Mesenchymal stem cell (in vitro differentiated cells and primary cell): ENCODE results near the gene NAP1L4.
A peak's percentile ranks its signal among the peaks of the same experiment; 100 is the strongest.

Source experiments
- DNase-seq: peaks from one replicate; pipeline ENCODE4 v3.0.0-alpha.2; 2013
- H2AFZ ChIP-seq: one replicate; pipeline ENCODE4 v1.6.1; 2013; ENCODE audit warnings: low read depth, mild to moderate bottlenecking, control low read depth, inconsistent platforms, low read length, moderate library complexity
- H2AK5ac ChIP-seq: 2 replicates; pipeline ENCODE4 v1.6.1; 2013; ENCODE audit warnings: low read length, moderate library complexity, mild to moderate bottlenecking, inconsistent platforms; ENCODE audit not compliant: severe bottlenecking
- H2BK120ac ChIP-seq: one replicate; pipeline ENCODE4 v1.6.1; 2013; ENCODE audit warnings: low read depth, mild to moderate bottlenecking, inconsistent platforms, low read length, moderate library complexity
- H2BK12ac ChIP-seq, 2 experiments: one replicate each; pipeline ENCODE4 v1.6.1; 2013; ENCODE audit warnings: inconsistent platforms in 2 of 2, low read length in 2 of 2, mild to moderate bottlenecking in 2 of 2, moderate library complexity in 2 of 2, control low read depth in 1 of 2
- H2BK15ac ChIP-seq: one replicate; pipeline ENCODE4 v1.6.1; 2013; ENCODE audit warnings: mild to moderate bottlenecking, low read depth, inconsistent platforms; ENCODE audit not compliant: poor library complexity, severe bottlenecking
- H2BK5ac ChIP-seq: 2 replicates; pipeline ENCODE4 v1.6.1; 2013; ENCODE audit warnings: low read depth, mild to moderate bottlenecking, low read length, control low read depth, inconsistent platforms; ENCODE audit not compliant: poor library complexity, severe bottlenecking
- H3K14ac ChIP-seq, 2 experiments: one replicate each; pipeline ENCODE4 v1.6.1; 2013; ENCODE audit warnings: inconsistent platforms in 2 of 2, low read length in 2 of 2, control low read depth in 1 of 2, mild to moderate bottlenecking in 1 of 2, moderate library complexity in 1 of 2
- H3K18ac ChIP-seq, 2 experiments: one replicate each; pipeline ENCODE4 v1.6.1; 2013; ENCODE audit warnings: inconsistent platforms in 2 of 2, low read length in 2 of 2, control low read depth in 1 of 2, low read depth in 1 of 2, mild to moderate bottlenecking in 1 of 2
- H3K23ac ChIP-seq, 2 experiments: one replicate each; pipeline ENCODE4 v1.6.1; 2013; ENCODE audit warnings: inconsistent platforms in 2 of 2, low read length in 2 of 2, mild to moderate bottlenecking in 2 of 2, moderate library complexity in 2 of 2, control low read depth in 1 of 2
- H3K27ac ChIP-seq: 2 replicates; pipeline ENCODE4 v1.5.1; 2013; ENCODE audit warnings: mild to moderate bottlenecking, moderate library complexity, low read length, control low read depth, inconsistent platforms; ENCODE audit not compliant: poor library complexity, severe bottlenecking
- H3K27me3 ChIP-seq, 2 experiments: 2 replicates each; pipeline versions ENCODE4 v1.6.1 to v1.7.0; 2013; ENCODE audit warnings: low read length in 2 of 2, mild to moderate bottlenecking in 2 of 2, moderate library complexity in 2 of 2, control low read depth in 1 of 2, inconsistent platforms in 1 of 2; ENCODE audit not compliant: control insufficient read depth in 1 of 2, insufficient read depth in 1 of 2
- H3K36me3 ChIP-seq, 2 experiments: 2 replicates each; pipeline versions ENCODE4 v1.6.1 to v1.7.0; 2013; ENCODE audit warnings: low read length in 2 of 2, control low read depth in 1 of 2, inconsistent platforms in 1 of 2, low read depth in 1 of 2, mild to moderate bottlenecking in 1 of 2; ENCODE audit not compliant: insufficient read depth in 2 of 2, control insufficient read depth in 1 of 2
- H3K4ac ChIP-seq, 2 experiments: one replicate each; pipeline ENCODE4 v1.6.1; 2013; ENCODE audit warnings: inconsistent platforms in 2 of 2, low read length in 2 of 2, mild to moderate bottlenecking in 2 of 2, moderate library complexity in 2 of 2, control low read depth in 1 of 2, low read depth in 1 of 2
- H3K4me1 ChIP-seq: 2 replicates; pipeline ENCODE4 v1.6.1; 2013; ENCODE audit warnings: low read depth, low read length, control low read depth; ENCODE audit not compliant: control insufficient read depth, insufficient read depth
- H3K4me2 ChIP-seq: 2 replicates; pipeline ENCODE4 v1.6.1; 2013; ENCODE audit warnings: low read length, mild to moderate bottlenecking, inconsistent platforms; ENCODE audit not compliant: poor library complexity, severe bottlenecking
- H3K4me3 ChIP-seq, 2 experiments: 2 replicates each; pipeline versions ENCODE4 v1.5.1 to v1.7.0; 2013; ENCODE audit warnings: low read length in 2 of 2, mild to moderate bottlenecking in 2 of 2, control low read depth in 1 of 2, low read depth in 1 of 2; ENCODE audit not compliant: insufficient read depth in 1 of 2
- H3K79me1 ChIP-seq: replicated peaks from 2 replicates; pipeline ENCODE4 v1.6.1; 2013; ENCODE audit warnings: mild to moderate bottlenecking, control low read depth, low read length, inconsistent platforms; ENCODE audit not compliant: poor library complexity, severe bottlenecking
- H3K9ac ChIP-seq: 2 replicates; pipeline ENCODE4 v1.7.0; 2013; ENCODE audit warnings: mild to moderate bottlenecking, low read length, moderate library complexity
- H3K9me3 ChIP-seq: 2 replicates; pipeline ENCODE4 v1.7.0; 2013; ENCODE audit warnings: mild to moderate bottlenecking, low read length; ENCODE audit not compliant: control insufficient read depth
- H4K8ac ChIP-seq: one replicate; pipeline ENCODE4 v1.6.1; 2013; ENCODE audit warnings: inconsistent platforms, mild to moderate bottlenecking, low read length, moderate library complexity
- H4K91ac ChIP-seq: one replicate; pipeline ENCODE4 v1.6.1; 2013; ENCODE audit warnings: mild to moderate bottlenecking, low read length, inconsistent platforms
- WGBS: methylation state at CpG from one replicate; pipeline ENCODE4 v1.1.7; 2013; ENCODE audit warnings: mixed read lengths; 5-methylcytosine and 5-hydroxymethylcytosine counted together

Gene NAP1L4

DNA sequence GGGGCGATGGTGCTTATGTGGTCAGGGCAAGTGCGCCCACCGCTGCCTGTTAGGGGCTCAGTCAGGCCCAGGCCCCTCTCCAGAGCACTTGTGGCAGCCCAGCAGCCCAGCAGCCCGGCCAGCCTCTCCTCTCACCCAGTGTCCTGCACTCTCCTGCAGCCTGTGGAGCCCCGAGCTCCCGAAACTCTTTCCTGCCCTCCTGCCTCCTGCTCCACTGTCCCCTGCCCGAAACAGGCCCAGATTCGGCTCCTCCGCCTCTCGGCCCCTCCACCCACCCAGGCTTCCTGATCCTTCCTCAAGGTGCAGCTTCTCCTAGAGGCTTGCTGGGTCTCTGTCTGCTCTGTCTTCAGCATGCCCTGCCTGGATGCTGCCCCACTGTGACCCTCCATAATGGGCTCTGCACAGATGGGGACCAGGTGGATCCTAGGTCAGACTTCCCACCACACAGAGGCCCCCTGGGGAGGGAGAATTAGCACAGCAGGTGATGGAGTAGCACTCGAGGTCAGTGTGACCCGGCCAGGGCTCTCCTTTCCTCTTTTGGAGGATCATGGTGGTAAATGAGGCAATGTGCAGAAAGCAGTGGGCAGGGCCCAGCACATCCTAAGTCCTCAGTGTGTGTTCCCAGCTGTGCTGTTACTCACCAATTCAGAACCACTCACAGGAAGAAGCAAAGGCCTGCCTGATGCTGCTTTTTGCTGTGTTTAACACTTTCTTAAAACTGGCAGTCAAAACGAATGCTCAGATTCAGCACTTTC is 18.6 kb upstream of the NAP1L4 start:
- Histone ChIP-seq H3K23ac (no peak overlapping the region), H3K9me3 (no peaks in the 10 kb centered on the region), H3K14ac (no peak overlapping the region), H4K8ac (no peak overlapping the region), H2BK15ac (no peak overlapping the region), H3K4me1 (peaks cover 18% of the 10 kb centered on the region), H3K27me3 (no peaks in the 10 kb centered on the region), H3K18ac (no peak overlapping the region), H3K79me1 (peaks cover 14% of the 10 kb centered on the region), H2BK120ac (no peak overlapping the region), H3K4me3 (no peak overlapping the region), H3K4ac (no peak overlapping the region), H3K36me3 (peaks cover 85 to 92% of the 10 kb centered on the region in 2 experiments), H2BK12ac (no peak overlapping the region), H4K91ac (peak overlapping the region; percentile 15), H3K27ac (no peak overlapping the region), H2AFZ (no peak overlapping the region), H3K9ac (peak overlapping the region; percentile 26), H3K4me2 (no peak overlapping the region), H2AK5ac (no peak overlapping the region), H2BK5ac (no peak overlapping the region)
- 98% methylated on average over 11 of the region's 13 CpGs for WGBS
- DNase-seq: no peak

GRCh38 chr11:3010004-3010403 is 17.9 kb upstream of the NAP1L4 start:
- Histone ChIP-seq H2BK5ac (no peak overlapping the region), H3K27me3 (no peaks in the 10 kb centered on the region), H3K36me3 (peaks cover 84 to 92% of the 10 kb centered on the region in 2 experiments), H3K79me1 (peaks cover 14% of the 10 kb centered on the region), H3K14ac (no peak overlapping the region), H2AFZ (no peak overlapping the region), H2AK5ac (no peak overlapping the region), H4K8ac (no peak overlapping the region), H3K4me2 (no peak overlapping the region), H2BK12ac (no peak overlapping the region), H2BK120ac (no peak overlapping the region), H2BK15ac (no peak overlapping the region), H3K4me3 (no peak overlapping the region), H3K23ac (no peak overlapping the region), H3K4me1 (peaks cover 18% of the 10 kb centered on the region), H3K18ac (no peak overlapping the region), H3K4ac (no peak overlapping the region), H3K27ac (no peak overlapping the region), H3K9ac (no peak overlapping the region), H3K9me3 (no peaks in the 10 kb centered on the region), H4K91ac (no peak overlapping the region)
- 96% methylated on average over 13 of the region's 13 CpGs for WGBS
- DNase-seq: no peak

GRCh38 chr11:3009481-3009880 is 17.4 kb upstream of the NAP1L4 start:
- Histone ChIP-seq H3K14ac (no peak overlapping the region), H2AK5ac (no peak overlapping the region), H3K23ac (no peak overlapping the region), H2AFZ (no peak overlapping the region), H2BK120ac (no peak overlapping the region), H3K9ac (no peak overlapping the region), H3K79me1 (peaks cover 14% of the 10 kb centered on the region), H3K4me3 (no peak overlapping the region), H4K91ac (no peak overlapping the region), H2BK12ac (no peak overlapping the region), H3K4me2 (no peak overlapping the region), H3K4ac (no peak overlapping the region), H3K27ac (no peak overlapping the region), H2BK15ac (no peak overlapping the region), H4K8ac (no peak overlapping the region), H3K18ac (no peak overlapping the region), H3K9me3 (no peaks in the 10 kb centered on the region), H3K36me3 (peaks cover 82 to 90% of the 10 kb centered on the region in 2 experiments), H3K4me1 (peaks cover 18% of the 10 kb centered on the region), H2BK5ac (no peak overlapping the region), H3K27me3 (no peaks in the 10 kb centered on the region)
- DNase-seq: no peak
- WGBS: 91% methylated on average over 5 of the region's 5 CpGs

DNA sequence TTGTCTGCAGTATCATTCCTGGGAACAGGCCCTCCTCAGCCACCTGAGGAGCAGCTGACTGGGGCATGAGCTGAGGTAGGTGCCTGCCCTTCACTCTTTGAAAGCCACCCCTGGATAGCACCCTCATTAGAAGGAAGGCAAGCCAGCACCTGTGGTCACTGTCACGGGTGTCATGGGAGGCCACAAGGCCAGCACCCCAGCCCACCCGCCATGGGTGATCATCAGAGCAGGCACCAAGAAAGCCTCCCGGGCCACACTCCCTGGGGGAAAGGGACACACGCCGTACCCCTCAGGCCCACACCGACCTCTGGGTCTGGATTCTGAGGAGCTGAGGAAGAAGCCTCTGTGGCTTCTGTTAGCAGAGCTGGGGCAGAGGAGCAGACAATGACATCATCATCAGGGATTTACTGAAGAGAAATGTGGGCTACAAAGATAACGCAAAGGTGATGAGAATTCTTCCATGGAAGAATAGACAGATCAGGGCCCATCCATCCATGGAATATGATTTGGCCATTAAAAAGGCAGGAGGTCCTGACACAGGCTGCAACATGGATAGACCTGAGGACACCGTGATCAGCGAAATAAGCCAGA is 16.7 kb upstream of the NAP1L4 start:
- no peak overlapping the region for H3K14ac ChIP-seq
- no peak overlapping the region for H2BK15ac ChIP-seq
- H4K91ac ChIP-seq: no peak overlapping the region
- no peak overlapping the region for H3K9ac ChIP-seq
- H3K9me3 ChIP-seq: no peaks in the 10 kb centered on the region
- peaks cover 15% of the 10 kb centered on the region for H3K4me1 ChIP-seq
- no peak overlapping the region for H3K27ac ChIP-seq
- H2BK120ac ChIP-seq: no peak overlapping the region
- no peak overlapping the region for H3K23ac ChIP-seq
- H2AFZ ChIP-seq: no peak overlapping the region
- no peak for DNase-seq
- H3K4ac ChIP-seq: no peak overlapping the region
- no peaks in the 10 kb centered on the region for H3K27me3 ChIP-seq
- H2AK5ac ChIP-seq: no peak overlapping the region
- no peak overlapping the region for H3K4me2 ChIP-seq
- H3K18ac ChIP-seq: no peak overlapping the region
- 96% methylated on average over 9 of the region's 9 CpGs for WGBS
- H2BK12ac ChIP-seq: no peak overlapping the region
- peaks cover 16% of the 10 kb centered on the region for H3K79me1 ChIP-seq
- no peak overlapping the region for H4K8ac ChIP-seq
- no peak overlapping the region for H2BK5ac ChIP-seq
- no peak overlapping the region for H3K4me3 ChIP-seq
- H3K36me3 ChIP-seq: peaks cover 82 to 90% of the 10 kb centered on the region in 2 experiments
